HUES64 (cell line): ENCODE data around the gene TK1.

Source experiments
- H3K27ac ChIP-seq: 2 replicates; pipeline ENCODE4 v1.7.0; 2013; ENCODE audit warnings: low read depth, low read length, inconsistent platforms
- H3K27me3 ChIP-seq: 2 replicates; pipeline ENCODE4 v1.6.1; 2013; ENCODE audit warnings: mild to moderate bottlenecking, low read length; ENCODE audit not compliant: insufficient read depth
- H3K36me3 ChIP-seq: 2 replicates; pipeline ENCODE4 v1.6.1; 2013; ENCODE audit warnings: mild to moderate bottlenecking, low read length; ENCODE audit not compliant: insufficient read depth
- H3K4me1 ChIP-seq: 2 replicates; pipeline ENCODE4 v1.6.1; 2013; ENCODE audit warnings: mild to moderate bottlenecking, low read length, moderate library complexity; ENCODE audit not compliant: insufficient read depth
- H3K4me3 ChIP-seq: 2 replicates; pipeline ENCODE4 v1.5.1; 2013; ENCODE audit warnings: mild to moderate bottlenecking, low read length, moderate library complexity
- H3K9ac ChIP-seq: 2 replicates; pipeline ENCODE4 v1.6.1; 2013; ENCODE audit warnings: mild to moderate bottlenecking, low read depth, low read length
- H3K9me3 ChIP-seq: 2 replicates; pipeline ENCODE4 v1.6.1; 2013; ENCODE audit warnings: low read depth, low read length; ENCODE audit not compliant: insufficient read depth
- WGBS: fragments of 150-250, 120-280 bp; methylation state at CpG from one replicate; pipeline ENCODE4 v1.1.7; 2013; ENCODE audit warnings: missing lambda C conversion rate; 5-methylcytosine and 5-hydroxymethylcytosine counted together

Gene TK1

GRCh38 chr17:78196716-78197115, 9.9 kb upstream of the TK1 start:
- peaks cover 41% of the 10 kb centered on the region for H3K36me3 ChIP-seq
- H3K27me3 ChIP-seq: no peaks in the 10 kb centered on the region
- no peak overlapping the region; the same call in 1 of the 2 replicates for H3K27ac ChIP-seq
- peaks cover 12% of the 10 kb centered on the region for H3K4me1 ChIP-seq
- 95% methylated on average over 4 of the region's 5 CpGs for WGBS
- H3K9me3 ChIP-seq: no peaks in the 10 kb centered on the region
- H3K9ac ChIP-seq: no peak overlapping the region
- no peak overlapping the region for H3K4me3 ChIP-seq

- Histone ChIP-seq H3K27ac (no peak overlapping the region), H3K36me3 (peaks cover 55% of the 10 kb centered on the region), H3K4me3 (peak overlapping the region; percentile 88), H3K9ac (peak overlapping the region; percentile 32), H3K27me3 (no peaks in the 10 kb centered on the region), H3K9me3 (no peaks in the 10 kb centered on the region), H3K4me1 (peaks cover 10% of the 10 kb centered on the region; the same call in 1 of the 2 replicates)
- WGBS: 50% methylated on average over 8 of the region's 10 CpGs
These were observed 716 bp downstream of the TK1 start for GRCh38 chr17:78185981-78186691.

- Histone ChIP-seq H3K9ac (no peak overlapping the region), H3K27ac (no peak overlapping the region), H3K4me3 (peak overlapping the region; percentile 88; the same call in 1 of the 2 replicates), H3K36me3 (peaks cover 61% of the 10 kb centered on the region), H3K27me3 (no peaks in the 10 kb centered on the region), H3K4me1 (peaks cover 10% of the 10 kb centered on the region; the same call in 1 of the 2 replicates), H3K9me3 (no peaks in the 10 kb centered on the region)
- 84% methylated on average over 9 of the region's 9 CpGs for WGBS
These were observed 2.0 kb downstream of the TK1 start for GRCh38 chr17:78184868-78185267.

- 95% methylated on average over 10 of the region's 10 CpGs for WGBS
- Histone ChIP-seq H3K27me3 (no peaks in the 10 kb centered on the region), H3K36me3 (peaks cover 64% of the 10 kb centered on the region), H3K9ac (no peak overlapping the region), H3K27ac (no peak overlapping the region), H3K4me1 (peaks cover 10% of the 10 kb centered on the region; the same call in 1 of the 2 replicates), H3K4me3 (no peak overlapping the region), H3K9me3 (no peaks in the 10 kb centered on the region)
These were observed 2.5 kb downstream of the TK1 start for GRCh38 chr17:78184351-78184750.

GRCh38 chr17:78183916-78184315, 2.9 kb downstream of the TK1 start:
- Histone ChIP-seq H3K27ac (no peak overlapping the region), H3K4me3 (no peak overlapping the region), H3K9me3 (no peaks in the 10 kb centered on the region), H3K9ac (no peak overlapping the region), H3K27me3 (no peaks in the 10 kb centered on the region), H3K36me3 (peaks cover 68% of the 10 kb centered on the region), H3K4me1 (peaks cover 10% of the 10 kb centered on the region; the same call in 1 of the 2 replicates)
- WGBS: 94% methylated on average over 12 of the region's 12 CpGs

GRCh38 chr17:78182504-78182903, 4.3 kb downstream of the TK1 start:
- Histone ChIP-seq H3K9ac (no peak overlapping the region), H3K4me1 (peaks cover 10% of the 10 kb centered on the region; the same call in 1 of the 2 replicates), H3K4me3 (no peak overlapping the region), H3K9me3 (no peaks in the 10 kb centered on the region), H3K27ac (no peak overlapping the region), H3K27me3 (no peaks in the 10 kb centered on the region), H3K36me3 (peaks cover 79% of the 10 kb centered on the region)
- WGBS: 97% methylated on average over 13 of the region's 13 CpGs

- no peaks in the 10 kb centered on the region for H3K27me3 ChIP-seq
- H3K27ac ChIP-seq: no peak overlapping the region
- peaks cover 85% of the 10 kb centered on the region for H3K36me3 ChIP-seq
- peaks cover 3% of the 10 kb centered on the region; the same call in 1 of the 2 replicates for H3K4me1 ChIP-seq
- WGBS: 99% methylated on average over 2 of the region's 2 CpGs
- no peaks in the 10 kb centered on the region for H3K9me3 ChIP-seq
- H3K4me3 ChIP-seq: no peak overlapping the region
- H3K9ac ChIP-seq: no peak overlapping the region
These were observed 6.3 kb downstream of the TK1 start for GRCh38 chr17:78180508-78180907.

- Histone ChIP-seq H3K27ac (no peak overlapping the region), H3K36me3 (peaks cover 85% of the 10 kb centered on the region), H3K9ac (no peak overlapping the region), H3K4me3 (no peak overlapping the region), H3K9me3 (no peaks in the 10 kb centered on the region), H3K27me3 (no peaks in the 10 kb centered on the region), H3K4me1 (no peaks in the 10 kb centered on the region; the same call in 1 of the 2 replicates)
- WGBS: 97% methylated on average over 14 of the region's 14 CpGs
These were observed 6.8 kb downstream of the TK1 start for GRCh38 chr17:78180083-78180482.

- peaks cover 83% of the 10 kb centered on the region for H3K36me3 ChIP-seq
- 96% methylated on average over 17 of the region's 17 CpGs for WGBS
- no peaks in the 10 kb centered on the region; the same call in 1 of the 2 replicates for H3K4me1 ChIP-seq
- no peak overlapping the region for H3K9ac ChIP-seq
- no peaks in the 10 kb centered on the region for H3K27me3 ChIP-seq
- no peak overlapping the region for H3K4me3 ChIP-seq
- no peaks in the 10 kb centered on the region for H3K9me3 ChIP-seq
- H3K27ac ChIP-seq: no peak overlapping the region
These were observed 7.5 kb downstream of the TK1 start for GRCh38 chr17:78179372-78179771.

GRCh38 chr17:78176548-78177025, 10.3 kb downstream of the TK1 start:
- no peaks in the 10 kb centered on the region for H3K9me3 ChIP-seq
- no peaks in the 10 kb centered on the region for H3K27me3 ChIP-seq
- no peak overlapping the region for H3K9ac ChIP-seq
- H3K36me3 ChIP-seq: peaks cover 70% of the 10 kb centered on the region
- H3K4me1 ChIP-seq: peaks cover 10% of the 10 kb centered on the region; the same call in 1 of the 2 replicates
- 37% methylated on average over 11 of the region's 14 CpGs for WGBS
- no peak overlapping the region for H3K4me3 ChIP-seq
- peak overlapping the region; percentile 26; the same call in 1 of the 2 replicates for H3K27ac ChIP-seq

GRCh38 chr17:78175643-78175981, 11.2 kb downstream of the TK1 start:
- WGBS: 92% methylated on average over 14 of the region's 14 CpGs
- Histone ChIP-seq H3K4me1 (peaks cover 10% of the 10 kb centered on the region; the same call in 1 of the 2 replicates), H3K36me3 (peaks cover 61% of the 10 kb centered on the region), H3K4me3 (no peak overlapping the region), H3K27ac (no peak overlapping the region), H3K9ac (no peak overlapping the region), H3K9me3 (no peaks in the 10 kb centered on the region), H3K27me3 (no peaks in the 10 kb centered on the region)
